ENCODE data around the gene TRPM8.
A peak's percentile ranks its signal among the peaks of the same experiment; 100 is the strongest.
"Not testable (repeated sequence)": the region's sequence is repeated elsewhere in the genome, so short reads cannot be mapped to it uniquely, and the experiment has no call there.

The TRPM8 gene

DNA sequence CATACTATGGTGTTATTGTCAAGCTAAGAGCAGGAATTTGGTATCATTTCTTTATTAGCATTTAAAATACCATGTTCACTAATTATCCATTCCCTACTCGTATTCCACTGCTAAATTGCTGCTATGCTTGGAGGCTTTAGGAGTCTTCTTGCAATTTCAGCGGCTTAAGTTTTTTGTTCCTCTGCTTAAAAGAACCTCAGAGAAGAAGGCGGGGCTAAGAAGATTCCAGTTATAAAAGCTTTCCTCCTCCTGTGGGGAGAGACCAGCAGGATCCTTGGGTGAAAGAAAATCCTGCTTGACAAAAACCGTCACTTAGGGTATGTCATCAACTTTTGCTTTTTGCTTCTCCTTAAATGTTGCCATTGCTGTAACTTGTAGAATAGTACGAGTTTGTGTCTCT, at the start of gene TRPM8:
TRPM8 (plus strand) TSS at position 258 of the 400 bp plus-strand sequence. CDS start 9,165 bp downstream, outside the sequence.
- no peak for DNase-seq

DNA sequence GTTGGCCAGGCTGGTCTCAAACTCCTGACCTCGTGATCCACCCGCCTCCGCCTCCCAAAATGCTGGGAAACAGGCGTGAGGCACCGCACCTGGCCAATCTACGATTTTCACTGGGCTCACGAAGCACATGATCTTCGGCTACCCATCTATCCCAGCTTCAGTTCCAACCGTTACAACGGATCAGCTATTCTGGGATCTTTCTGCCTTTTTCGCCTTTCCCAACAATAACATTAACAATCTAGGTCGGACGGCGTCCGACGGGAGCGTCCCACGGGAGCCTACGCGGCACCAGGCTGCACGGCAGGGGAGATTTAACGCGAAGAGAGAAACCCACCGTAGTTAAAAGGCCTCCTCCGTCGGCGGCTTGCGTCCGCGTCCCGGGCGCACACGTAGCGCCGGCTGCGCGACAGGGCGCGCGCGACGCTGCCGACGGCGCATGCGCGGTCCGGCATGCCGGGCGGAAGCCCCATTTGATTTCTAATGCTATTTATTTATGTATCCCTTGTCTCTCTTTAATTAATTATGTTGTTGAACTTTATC, 49.1 kb upstream of the TRPM8 start, which contains the start of gene MSL3B:
MSL3B (minus strand) TSS at position 394 of the 540 bp plus-strand sequence.
- DNase-seq, result no peak

DNA sequence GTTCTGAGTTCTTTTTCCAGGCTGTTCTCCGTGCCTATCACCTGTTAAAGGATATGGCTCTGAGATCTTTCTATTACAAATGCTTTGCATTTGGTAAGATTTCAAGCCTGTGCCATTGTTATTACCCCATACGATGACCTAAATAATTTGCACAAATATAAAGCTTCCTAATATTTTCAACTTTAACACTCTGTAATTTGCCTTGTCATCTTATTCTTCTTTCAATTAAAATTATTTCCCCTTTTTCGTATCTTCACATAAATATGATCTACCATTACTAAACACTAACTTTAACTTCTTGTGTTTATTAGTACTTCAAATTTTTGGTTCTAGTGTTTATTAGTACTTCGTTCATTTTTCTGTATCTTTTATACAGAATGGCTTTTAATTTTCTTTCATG, 45.7 kb upstream of the TRPM8 start:
- no peak for DNase-seq

DNA sequence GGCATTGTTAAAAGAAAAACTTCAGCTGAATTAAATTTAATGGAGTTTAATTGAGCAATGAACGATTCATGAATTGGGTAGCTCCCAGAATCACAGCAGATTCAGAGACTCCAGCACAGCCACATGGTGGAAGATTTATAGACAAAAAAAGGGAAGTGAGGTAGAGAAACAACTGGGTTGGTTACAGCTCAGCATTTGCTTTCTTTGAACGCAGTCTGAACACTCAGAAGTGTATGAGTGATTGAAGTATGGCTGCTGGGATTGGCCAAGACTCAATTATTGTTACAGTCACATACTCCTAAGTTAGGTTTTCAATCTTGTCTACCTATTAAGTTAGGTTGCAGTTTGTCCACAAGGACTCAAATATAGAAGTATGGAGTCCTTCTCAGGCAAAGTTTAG, 45.0 kb upstream of the TRPM8 start:
- DNase-seq, result not testable (repeated sequence)

DNA sequence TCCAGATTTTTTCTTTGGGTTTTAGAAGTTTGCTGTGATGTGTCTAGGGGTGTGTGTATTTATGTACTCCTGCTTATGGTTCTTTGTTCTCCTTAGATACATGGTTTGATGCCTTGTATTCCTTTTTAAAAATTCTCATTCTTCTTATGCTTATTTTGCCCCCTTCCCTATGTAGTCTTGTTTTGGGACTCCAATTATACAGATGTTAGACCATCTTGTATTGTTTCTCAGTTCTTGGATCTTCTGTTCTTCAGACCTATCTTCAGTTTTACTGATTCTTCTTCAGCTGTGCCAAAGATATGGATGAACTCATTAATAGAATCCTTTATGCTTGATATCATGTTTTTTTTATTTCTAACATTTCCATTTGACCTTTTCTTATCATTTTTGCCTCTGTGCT, 34.8 kb upstream of the TRPM8 start:
- no peak for DNase-seq

DNA sequence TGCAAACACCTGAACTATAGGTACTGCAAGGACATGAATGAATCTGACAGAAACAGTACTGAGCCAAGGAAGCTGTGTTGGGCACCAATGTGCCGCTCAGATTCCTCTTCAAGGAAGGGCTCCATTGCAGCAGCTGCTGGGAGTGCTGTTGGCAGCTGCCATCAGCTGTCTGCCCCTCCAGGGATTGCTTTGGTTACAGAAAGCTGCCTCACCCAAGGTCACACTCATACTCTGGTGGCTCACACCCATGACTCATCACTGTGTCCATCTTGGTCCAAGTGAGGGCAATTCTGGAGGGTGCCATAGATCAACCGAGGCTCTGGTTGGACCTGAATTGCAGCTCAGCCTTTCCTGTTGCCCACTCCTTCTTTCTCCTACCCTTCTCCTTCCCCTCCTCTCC, 24.4 kb upstream of the TRPM8 start:
- DNase-seq, result no peak

DNA sequence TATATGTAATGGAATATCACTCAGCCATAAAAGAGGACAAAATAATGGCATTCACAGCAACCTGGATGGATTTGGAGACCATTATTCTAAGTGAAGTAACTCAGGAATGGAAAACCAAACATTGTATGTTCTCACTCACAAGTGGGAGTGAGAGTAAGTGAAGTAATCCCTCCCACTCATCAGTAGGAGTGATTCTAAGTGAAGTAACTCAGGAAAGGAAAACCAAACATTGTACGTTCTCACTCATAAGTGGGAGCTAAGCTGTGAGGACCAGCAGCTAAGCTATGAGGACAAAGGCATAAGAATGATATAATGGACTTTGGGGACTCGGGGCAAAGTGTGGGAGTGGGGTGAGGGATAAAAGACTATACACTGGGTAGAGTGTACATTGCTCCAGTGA, 20.9 kb upstream of the TRPM8 start:
- peak; percentile 15 for DNase-seq

DNA sequence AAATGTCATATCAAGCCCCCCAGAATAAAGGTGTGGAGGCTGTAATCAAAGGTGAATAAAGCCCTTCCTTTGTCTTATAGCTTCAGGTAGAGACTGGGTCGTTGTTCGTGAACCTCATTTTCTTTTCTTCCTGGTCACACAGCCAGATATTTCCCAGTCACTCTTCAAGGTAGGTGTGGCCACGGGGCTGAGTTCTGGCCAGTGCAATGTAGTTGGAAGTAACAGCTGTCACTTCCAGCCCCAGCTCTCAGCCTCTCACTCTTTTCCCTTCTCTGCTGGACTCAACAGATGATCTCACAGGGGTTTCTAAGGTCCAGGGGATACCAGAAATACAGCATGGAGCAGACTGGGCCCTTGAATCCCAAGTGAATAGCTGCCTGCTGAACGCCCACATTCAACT, 15.8 kb upstream of the TRPM8 start:
- DNase-seq, result no peak

DNA sequence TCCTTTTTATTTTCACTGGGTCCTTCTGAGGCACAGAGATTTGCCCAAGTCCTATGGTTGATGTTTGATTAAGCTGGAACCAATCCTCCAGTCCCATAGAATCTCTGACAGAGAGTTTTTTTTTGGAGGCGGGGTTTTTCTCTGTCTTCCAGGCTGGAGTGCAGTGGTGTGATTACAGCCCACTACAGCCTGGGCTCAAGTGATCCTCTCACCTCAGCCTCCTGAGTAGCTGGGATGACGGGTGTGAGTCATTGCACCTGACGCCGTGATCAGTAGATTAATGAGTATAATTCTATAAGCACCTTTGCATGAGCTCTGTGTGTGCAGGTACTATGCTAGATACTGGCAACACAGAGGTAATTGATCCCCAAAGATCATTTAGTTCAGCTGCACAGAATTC, 15.3 kb upstream of the TRPM8 start:
- DNase-seq, result no peak

DNA sequence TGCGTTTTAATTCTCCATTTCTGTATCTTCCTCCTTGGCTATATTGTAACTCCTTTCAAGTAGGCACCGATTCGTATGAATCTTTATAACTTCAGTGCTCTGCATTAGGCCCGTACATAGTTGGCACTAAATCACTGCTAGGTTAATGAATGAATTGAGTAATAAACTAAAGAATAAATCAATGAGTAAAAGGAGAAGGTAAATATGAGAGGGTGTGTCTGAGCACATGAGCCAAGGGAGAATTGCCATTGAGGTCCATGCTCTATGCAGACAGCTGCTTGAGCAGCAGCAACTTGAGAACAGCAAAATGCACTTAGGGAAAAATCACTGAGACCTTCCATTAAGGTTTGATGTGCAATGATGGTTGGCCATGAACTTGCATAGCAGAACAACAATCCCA, 11.2 kb upstream of the TRPM8 start:
- DNase-seq, result no peak

DNA sequence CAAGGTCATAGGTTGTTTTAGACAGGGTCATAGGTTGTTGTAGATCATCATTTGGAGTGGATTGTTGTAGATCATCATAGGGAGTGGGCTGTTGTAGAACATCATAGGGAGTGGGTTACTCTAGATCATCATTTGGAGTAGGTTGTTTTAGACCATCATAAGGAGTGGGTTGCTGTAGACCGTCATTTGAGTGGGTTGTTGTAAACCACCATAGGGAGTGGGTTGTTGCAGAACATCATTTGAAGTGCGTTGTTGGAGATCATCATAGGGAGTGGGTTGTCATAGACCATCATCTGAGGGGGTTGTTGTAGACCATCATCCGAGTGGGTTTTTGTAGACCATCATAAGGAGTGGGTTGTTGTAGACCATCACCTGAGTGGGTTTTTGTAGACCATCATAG, 9.5 kb upstream of the TRPM8 start:
- no peak for DNase-seq

DNA sequence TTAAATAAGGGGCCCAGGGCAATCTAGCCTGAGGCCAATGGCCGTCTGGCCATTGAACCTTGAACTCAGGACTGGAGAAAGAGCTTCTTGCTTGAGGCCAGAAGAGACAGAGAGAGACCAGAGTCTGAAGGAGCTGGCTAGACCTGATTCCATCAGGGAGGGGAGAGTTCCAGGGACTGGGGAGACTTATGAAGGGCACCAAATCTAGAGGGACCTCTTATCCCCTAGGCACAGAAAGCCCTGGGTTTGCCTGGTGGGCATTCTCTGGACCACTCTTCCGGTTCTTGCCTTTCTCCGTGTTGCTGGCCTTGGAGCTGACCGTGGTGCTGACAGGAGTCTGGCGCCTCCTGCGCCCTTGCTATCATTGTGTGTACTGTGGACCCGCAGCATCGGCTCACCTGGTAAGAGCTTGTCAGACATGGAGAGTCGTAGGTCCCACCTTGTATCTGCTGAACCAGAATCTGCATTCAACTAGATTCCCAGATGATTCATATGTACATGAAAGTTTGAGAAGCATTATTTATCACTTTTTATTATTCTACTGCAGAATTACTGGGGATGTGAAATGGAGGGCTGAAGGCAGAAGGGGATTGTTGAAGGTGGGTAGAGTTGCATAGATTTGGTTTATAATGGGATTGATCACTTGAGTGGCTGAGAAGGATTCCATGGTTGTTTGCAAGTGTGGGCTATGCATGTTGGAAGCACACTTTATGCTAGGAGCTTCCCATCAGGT, 4.3 kb upstream of the TRPM8 start:
- peak; percentile 23 for DNase-seq

DNA sequence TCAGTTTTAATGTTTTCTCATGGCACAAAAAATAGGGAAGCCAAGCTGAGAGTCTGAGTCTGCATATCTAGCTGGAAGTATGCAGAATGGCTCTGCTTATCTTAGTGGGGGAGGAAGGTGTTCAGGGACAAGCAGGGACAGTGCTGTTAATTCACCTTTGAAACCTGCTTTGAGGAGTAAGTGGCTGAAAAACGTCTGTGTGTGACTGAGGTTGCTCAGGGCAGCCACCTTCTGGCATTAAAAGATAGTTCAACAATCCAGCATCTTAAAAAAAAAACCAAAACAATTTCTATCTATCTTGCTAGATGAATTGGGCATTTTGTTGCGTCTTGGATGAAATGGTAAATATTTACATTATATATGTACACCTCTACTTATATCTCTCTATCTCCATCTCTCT, 2.0 kb upstream of the TRPM8 start:
- DNase-seq, result peak; percentile 16

DNA sequence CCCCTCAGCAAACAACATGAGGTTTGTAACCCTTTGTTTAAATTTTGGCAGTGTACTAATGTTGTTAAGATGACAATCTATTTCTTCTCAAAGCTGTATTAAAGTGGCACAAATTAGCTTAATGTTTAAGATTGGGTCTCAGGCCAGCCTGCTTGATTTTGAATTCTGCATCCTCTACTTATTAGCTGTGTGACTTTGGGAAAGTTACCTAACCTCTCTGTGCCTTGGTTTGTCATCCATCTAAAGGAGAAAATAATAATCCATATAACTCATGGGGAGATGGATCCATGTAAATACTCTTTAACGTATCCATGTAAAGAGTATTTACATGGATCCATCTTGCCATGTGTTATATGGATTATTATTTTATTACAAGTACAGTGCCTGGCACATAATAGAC, 2.1 kb downstream of the TRPM8 start:
- no peak for DNase-seq

DNA sequence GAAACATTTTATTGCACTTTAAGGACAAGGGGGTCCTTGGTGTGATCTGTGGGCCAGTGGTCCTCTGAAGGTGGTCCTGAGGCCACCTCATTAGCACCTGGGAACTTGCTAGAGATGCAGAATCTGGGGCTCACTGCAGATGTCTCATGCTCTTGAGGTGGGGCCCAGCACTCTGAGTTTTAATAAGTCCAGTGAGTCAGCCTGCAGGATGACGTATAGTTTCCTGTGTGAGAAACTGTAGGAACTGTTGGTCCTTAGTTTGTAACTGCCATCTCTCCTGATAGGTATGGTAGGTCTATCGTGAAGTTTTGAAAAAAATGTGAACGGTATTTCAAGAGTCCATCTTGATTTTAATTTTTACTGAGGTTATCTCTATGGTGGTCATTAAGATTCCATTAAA, 2.8 kb downstream of the TRPM8 start:
- no peak for DNase-seq

DNA sequence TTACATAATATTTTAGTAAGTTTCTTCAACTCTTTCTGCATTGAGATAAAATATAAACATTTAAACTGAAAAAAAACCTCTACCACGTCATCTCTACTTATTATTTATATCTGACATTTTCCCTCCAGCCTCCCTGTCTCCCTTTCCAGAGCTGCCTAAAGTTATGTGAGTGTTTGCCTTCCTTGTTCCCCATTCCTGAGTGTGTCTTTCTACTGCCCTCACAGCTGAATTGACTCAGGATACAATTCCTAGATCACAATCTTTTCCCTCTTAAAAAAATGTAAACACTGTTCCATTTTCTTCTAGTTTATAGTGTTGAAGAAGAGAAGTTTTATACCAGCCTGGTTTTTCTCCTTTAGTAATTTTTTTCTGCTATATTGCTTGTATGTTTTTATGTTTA, 5.3 kb downstream of the TRPM8 start:
- DNase-seq, result no peak

DNA sequence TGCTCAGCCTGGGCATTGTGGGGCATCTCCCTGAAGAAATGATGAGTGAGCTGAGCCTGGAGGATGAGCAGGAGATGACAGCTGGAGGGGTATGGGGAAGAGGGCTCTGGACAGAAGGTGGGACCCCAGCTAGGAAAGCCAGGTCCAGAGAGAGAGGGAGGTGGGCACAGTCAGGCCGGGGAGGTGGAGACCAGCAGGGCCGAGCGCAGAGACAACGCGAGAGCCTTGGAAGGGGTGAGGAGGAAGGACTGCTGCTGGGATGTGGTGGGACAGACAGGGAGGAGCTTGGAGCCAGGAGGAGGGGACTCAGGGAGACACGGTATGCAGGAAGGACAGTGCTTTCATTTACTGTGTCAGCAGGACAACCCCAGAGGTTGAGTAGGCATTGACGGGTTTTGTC, 8.2 kb downstream of the TRPM8 start:
- DNase-seq, result no peak

DNA sequence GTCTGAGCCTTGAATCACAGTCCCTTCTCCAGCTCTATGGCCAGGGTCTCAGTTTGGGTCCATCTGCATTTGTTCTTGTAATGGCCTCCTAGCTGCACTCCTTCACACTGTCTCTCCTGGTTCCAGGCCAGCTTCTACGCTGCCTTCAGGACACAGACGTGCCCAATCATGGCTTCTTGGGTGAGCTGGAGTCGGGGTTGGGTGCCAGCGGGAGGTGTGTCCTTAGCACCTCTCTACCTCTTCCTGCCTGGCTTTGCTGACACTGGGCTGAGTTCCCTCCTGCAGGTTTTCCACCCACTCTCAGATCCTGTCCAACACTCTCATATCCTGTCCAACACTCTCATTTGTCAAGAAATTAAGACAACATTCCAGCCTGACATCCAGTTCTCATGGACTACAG, 9.6 kb downstream of the TRPM8 start:
- no peak for DNase-seq

DNA sequence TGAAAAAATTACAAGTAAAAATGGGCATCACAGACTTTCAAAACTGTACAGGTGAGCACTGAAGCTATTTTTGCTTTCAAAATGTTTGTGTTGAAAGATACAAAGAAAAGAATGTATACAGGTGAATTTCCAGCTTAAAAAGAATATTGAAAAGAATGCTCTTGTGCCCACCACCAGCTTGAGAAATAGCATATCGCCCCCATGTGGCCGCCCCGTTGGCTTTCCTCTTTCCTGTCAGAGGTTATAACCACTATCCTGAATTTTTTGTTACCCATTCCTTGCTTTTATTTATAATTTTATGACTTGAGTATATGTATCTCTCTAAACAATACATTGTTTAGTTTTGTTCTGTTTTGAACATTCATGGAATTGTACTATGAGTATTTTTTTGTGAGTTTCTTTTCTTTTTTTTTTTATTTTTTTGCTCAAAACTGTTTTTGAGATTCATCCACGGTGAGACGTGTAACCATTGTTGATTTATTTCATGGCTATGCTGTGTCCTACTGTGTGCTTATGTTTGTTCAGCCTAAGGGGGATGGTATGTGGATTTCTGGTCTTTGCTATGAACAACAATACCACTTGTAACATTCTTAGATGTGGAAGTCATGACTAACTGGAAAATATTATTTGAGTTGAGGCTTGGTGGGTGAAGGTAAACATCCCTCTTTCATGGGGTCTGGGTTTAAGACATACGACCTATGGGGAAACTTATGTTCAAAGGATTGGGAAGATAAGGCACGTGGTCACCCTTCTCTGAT, 11.6 kb downstream of the TRPM8 start:
- peak; percentile 16 for DNase-seq

DNA sequence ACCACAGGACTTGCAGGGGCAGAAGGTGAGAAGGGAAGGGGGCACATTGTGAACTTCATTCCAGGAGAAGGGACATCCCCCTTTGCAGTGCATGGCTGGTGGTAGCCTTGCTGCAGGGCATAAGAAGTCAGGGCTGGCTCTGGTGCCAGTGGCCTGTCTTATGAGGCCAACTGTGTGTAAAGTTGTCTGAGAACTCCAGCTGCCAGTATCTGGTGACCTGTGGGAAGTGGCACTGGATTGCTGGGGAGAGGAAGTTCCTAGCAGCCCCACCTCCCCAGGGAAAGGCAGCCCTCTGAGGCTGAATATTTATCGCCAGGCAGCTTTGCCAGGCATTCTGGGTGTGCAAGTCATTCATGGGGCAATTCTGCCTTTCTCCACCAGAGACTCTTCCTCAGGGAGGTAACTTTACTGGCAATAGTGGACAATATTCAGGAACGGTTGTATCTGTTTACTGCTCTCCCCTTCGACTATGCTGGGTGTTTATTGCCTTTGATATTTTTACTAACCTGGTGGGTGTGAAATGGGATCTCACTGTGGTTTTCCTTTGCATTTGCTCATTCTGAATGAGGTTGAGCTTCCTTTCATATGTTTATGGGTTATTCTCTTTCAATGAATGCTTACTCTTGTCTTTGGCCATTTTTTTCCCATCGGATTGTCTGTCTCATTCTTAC, 12.3 kb downstream of the TRPM8 start:
- no peak for DNase-seq

DNA sequence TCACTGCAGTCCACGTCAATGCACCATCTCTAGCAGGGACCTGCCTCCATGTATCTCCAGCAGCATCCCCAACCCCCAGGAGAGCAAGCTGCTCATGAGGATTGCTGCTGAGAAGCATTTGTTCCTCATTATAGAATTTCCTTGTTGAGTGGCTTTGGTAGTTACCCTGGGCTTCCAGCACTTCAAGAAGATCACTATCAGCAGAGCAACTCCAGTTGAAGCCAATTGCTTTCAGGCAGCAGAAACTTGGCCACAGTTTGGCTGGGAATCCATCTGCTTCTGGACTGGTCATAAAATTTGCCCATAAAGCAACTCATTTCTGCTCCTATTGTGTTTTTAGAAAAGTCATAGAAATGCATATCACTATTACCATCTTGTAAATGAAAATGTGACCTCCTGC, 17.4 kb downstream of the TRPM8 start:
- no peak for DNase-seq

DNA sequence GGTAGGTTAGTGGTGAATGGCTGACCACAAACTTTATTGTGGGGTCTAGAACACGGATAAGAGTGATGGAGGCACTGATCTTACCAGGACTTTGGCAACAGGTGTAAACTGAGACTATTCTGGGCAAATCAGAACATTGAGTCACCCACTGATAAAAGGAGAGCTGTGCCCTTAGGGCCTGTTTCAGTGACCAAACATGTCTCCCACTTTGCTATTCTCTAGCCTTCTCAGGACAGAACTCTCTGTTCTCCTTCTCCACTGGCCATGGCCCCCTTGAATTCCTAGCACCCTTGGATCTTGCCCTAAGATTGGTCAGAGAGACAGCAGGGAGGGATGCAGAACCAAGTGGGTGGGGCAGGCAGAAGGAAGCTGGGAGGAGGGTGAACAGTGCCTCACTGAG, 18.3 kb downstream of the TRPM8 start:
- DNase-seq, result no peak

DNA sequence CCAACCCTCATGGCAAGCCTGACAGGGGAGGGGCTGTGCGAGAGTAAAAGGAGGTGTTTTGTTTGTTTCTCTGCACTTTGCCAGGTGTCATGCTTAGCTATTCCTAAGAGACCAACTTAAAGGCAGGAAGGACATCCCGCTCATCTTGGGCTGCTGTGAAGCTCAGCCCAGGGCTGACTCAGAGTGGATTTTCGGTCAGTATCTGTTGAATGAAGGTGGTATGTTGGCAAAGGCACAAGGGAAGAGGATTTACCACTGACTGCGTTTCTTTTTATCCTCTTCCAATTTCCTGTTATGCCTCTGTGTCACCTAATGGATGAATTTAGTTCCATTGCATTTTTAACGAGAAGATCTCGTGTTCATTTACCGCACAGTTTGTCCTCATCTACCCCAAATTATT, 18.9 kb downstream of the TRPM8 start:
- no peak for DNase-seq
